OCI-LY3 (cell line): ENCODE data around the gene NUFIP2.
"Not testable (repeated sequence)": the region's sequence is repeated elsewhere in the genome, so short reads cannot be mapped to it uniquely, and the experiment has no call there.

ENCODE experiments used
- H2AFZ ChIP-seq: fragments of 200-600, 300-600 bp; shearing (Covaris generic); 2 replicates; pipeline ENCODE4 v1.6.0; 2014; ENCODE audit warnings: antibody characterized with exemption, low read depth, low read length
- H3K27ac ChIP-seq: fragments of 200-600, 300-600 bp; sonication (generic); 2 replicates; pipeline ENCODE4 v1.5.1; 2014; ENCODE audit warnings: mild to moderate bottlenecking, low read length, moderate library complexity, mixed read lengths
- H3K27me3 ChIP-seq: fragments of 200-600, 300-600 bp; sonication (generic); 2 replicates; pipeline ENCODE4 v1.6.1; 2014; ENCODE audit warnings: low read depth, low read length, mixed read lengths
- H3K36me3 ChIP-seq: fragments of 200-600, 300-600 bp; sonication (generic); replicated peaks from 2 replicates; pipeline ENCODE3; 2014; ENCODE audit warnings: low read depth, low read length, mixed read lengths
- H3K4me1 ChIP-seq: fragments of 300-600, 200-600 bp; sonication (generic); 2 replicates; pipeline ENCODE4 v1.6.1; 2014; ENCODE audit warnings: low read length, mixed read lengths
- H3K4me2 ChIP-seq: fragments of 200-600, 300-600 bp; sonication (generic); 2 replicates; pipeline ENCODE4 v1.6.1; 2014; ENCODE audit warnings: low read length, mixed read lengths
- H3K4me3 ChIP-seq: fragments of 300-600, 200-600 bp; sonication (generic); 2 replicates; pipeline ENCODE4 v1.5.1; 2014; ENCODE audit warnings: antibody characterized with exemption, mild to moderate bottlenecking, low read length, moderate library complexity
- H3K79me2 ChIP-seq: fragments of 300-600, 200-600 bp; shearing (Covaris generic); 2 replicates; pipeline ENCODE4 v1.6.1; 2014; ENCODE audit warnings: mild to moderate bottlenecking, low read length, mixed read lengths
- H3K9ac ChIP-seq: fragments of 300-600, 200-600 bp; shearing (Covaris generic); 2 replicates; pipeline ENCODE4 v1.6.0; 2014; ENCODE audit warnings: mild to moderate bottlenecking, low read length, moderate library complexity
- H3K9me3 ChIP-seq: fragments of 200-600, 300-600 bp; shearing (Covaris generic); 2 replicates; pipeline ENCODE4 v1.6.1; 2014; ENCODE audit warnings: low read length, mixed read lengths; ENCODE audit not compliant: insufficient read depth
- H4K20me1 ChIP-seq: fragments of 200-600, 300-600 bp; sonication (generic); 2 replicates; pipeline ENCODE4 v1.6.1; 2016; ENCODE audit warnings: low read length, mixed read lengths; ENCODE audit not compliant: insufficient read depth
- EZH2phosphoT487 ChIP-seq: fragments of 200-600 bp; shearing (Covaris generic); IDR thresholded peaks from 2 replicates; pipeline ENCODE4 v1.6.1; 2018; ENCODE audit warnings: antibody characterized with exemption, mixed run types, low read depth
- TF ChIP-seq, protein P1 (sequence below): fragments of 200-600, 300-600 bp; sonication (generic); IDR thresholded peaks from 2 replicates; pipeline ENCODE4 v1.5.1; 2014; ENCODE audit warnings: antibody characterized with exemption, low read length, low read depth

Gene NUFIP2, protein sequence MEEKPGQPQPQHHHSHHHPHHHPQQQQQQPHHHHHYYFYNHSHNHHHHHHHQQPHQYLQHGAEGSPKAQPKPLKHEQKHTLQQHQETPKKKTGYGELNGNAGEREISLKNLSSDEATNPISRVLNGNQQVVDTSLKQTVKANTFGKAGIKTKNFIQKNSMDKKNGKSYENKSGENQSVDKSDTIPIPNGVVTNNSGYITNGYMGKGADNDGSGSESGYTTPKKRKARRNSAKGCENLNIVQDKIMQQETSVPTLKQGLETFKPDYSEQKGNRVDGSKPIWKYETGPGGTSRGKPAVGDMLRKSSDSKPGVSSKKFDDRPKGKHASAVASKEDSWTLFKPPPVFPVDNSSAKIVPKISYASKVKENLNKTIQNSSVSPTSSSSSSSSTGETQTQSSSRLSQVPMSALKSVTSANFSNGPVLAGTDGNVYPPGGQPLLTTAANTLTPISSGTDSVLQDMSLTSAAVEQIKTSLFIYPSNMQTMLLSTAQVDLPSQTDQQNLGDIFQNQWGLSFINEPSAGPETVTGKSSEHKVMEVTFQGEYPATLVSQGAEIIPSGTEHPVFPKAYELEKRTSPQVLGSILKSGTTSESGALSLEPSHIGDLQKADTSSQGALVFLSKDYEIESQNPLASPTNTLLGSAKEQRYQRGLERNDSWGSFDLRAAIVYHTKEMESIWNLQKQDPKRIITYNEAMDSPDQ

GRCh38 chr17:29293890-29294579, at the start of gene NUFIP2:
Gene NUFIP2 (minus strand): TSS chr17:29294148. CDS start chr17:29294059, 89 bp downstream.
- Histone ChIP-seq H3K27me3 (no peaks in the 10 kb centered on the region), H2AFZ (peak within 1 kb of the TSS; percentile 81), H3K4me2 (peak within 1 kb of the TSS; percentile 91), H3K9ac (peak within 1 kb of the TSS; percentile 99), H3K4me1 (peaks cover 8% of the 10 kb centered on the region; the same call in 1 of the 2 replicates), H3K4me3 (peak within 1 kb of the TSS; percentile 97), H3K36me3 (peaks cover 17% of the 10 kb centered on the region), H3K27ac (peak within 1 kb of the TSS; percentile 95), H4K20me1 (peaks cover 30% of the 10 kb centered on the region), H3K9me3 (no peaks in the 10 kb centered on the region), H3K79me2 (peaks cover 49% of the 10 kb centered on the region)
- TF ChIP-seq, protein P1, sequence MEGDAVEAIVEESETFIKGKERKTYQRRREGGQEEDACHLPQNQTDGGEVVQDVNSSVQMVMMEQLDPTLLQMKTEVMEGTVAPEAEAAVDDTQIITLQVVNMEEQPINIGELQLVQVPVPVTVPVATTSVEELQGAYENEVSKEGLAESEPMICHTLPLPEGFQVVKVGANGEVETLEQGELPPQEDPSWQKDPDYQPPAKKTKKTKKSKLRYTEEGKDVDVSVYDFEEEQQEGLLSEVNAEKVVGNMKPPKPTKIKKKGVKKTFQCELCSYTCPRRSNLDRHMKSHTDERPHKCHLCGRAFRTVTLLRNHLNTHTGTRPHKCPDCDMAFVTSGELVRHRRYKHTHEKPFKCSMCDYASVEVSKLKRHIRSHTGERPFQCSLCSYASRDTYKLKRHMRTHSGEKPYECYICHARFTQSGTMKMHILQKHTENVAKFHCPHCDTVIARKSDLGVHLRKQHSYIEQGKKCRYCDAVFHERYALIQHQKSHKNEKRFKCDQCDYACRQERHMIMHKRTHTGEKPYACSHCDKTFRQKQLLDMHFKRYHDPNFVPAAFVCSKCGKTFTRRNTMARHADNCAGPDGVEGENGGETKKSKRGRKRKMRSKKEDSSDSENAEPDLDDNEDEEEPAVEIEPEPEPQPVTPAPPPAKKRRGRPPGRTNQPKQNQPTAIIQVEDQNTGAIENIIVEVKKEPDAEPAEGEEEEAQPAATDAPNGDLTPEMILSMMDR = no peak
- no peak for TF ChIP-seq EZH2phosphoT487

- no peak for TF ChIP-seq EZH2phosphoT487
- TF ChIP-seq, protein P1 = no peak
- H3K36me3 ChIP-seq = no peaks in the 10 kb centered on the region
- peaks cover 25% of the 10 kb centered on the region for H3K27me3 ChIP-seq
- no peak overlapping the region for H2AFZ ChIP-seq
- H3K4me3 ChIP-seq = no peak overlapping the region
- H3K4me2 ChIP-seq = no peak overlapping the region
- H3K79me2 ChIP-seq = no peaks in the 10 kb centered on the region
- no peak overlapping the region for H3K27ac ChIP-seq
- no peak overlapping the region for H3K9ac ChIP-seq
- no peaks in the 10 kb centered on the region for H3K9me3 ChIP-seq
- no peaks in the 10 kb centered on the region for H4K20me1 ChIP-seq
- no peaks in the 10 kb centered on the region for H3K4me1 ChIP-seq
These were observed 48.3 kb upstream of the NUFIP2 start for GRCh38 chr17:29342158-29342765.

DNA sequence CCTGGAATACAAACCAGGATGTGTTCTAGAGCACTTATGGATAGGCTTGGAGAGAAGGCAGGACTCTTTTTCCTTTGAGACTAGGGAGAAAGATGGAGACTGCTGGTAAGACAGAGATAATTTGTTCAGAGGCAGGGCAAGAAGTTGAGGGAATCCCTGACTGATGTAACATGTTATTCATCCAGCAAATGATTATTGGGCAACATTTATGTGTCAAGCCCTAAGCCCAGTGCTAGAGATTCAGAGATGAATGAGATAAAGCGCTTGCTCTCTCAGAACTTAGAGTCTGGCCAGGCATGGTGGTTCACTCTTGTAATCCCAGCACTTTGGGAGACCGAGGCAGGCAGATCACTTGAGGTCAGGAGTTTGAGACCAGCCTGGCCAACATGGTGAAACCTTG, 47.8 kb upstream of the NUFIP2 start:
- Histone ChIP-seq H3K9me3 (no peaks in the 10 kb centered on the region), H3K4me2 (no peak overlapping the region), H3K36me3 (no peaks in the 10 kb centered on the region), H3K9ac (no peak overlapping the region), H2AFZ (no peak overlapping the region), H3K4me1 (no peaks in the 10 kb centered on the region), H4K20me1 (no peaks in the 10 kb centered on the region), H3K27me3 (peaks cover 25% of the 10 kb centered on the region), H3K79me2 (no peaks in the 10 kb centered on the region), H3K27ac (no peak overlapping the region), H3K4me3 (no peak overlapping the region)
- TF ChIP-seq EZH2phosphoT487 = no peak
- TF ChIP-seq, protein P1 = no peak

DNA sequence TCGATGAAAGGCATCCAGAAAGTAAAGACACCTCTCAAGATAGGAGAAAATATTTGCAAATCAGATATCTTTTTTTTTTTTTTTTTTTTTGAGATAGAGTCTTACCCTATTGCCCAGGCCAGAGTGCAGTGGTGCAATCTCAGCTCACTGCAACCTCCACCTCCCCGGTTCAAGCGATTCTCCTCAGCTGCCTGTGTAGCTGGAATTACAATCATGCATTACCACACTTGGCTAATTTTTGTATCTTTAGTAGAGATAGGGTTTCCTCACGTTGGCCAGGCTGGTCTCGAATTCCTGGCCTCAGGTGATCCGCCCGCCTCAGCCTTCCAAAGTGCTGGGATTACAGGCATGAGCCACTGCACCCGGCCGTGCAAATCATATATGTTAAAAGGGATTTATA, 45.1 kb upstream of the NUFIP2 start:
- H2AFZ ChIP-seq, H3K4me2 ChIP-seq, H4K20me1 ChIP-seq, H3K79me2 ChIP-seq, H3K9me3 ChIP-seq, H3K36me3 ChIP-seq, H3K4me1 ChIP-seq, H3K27ac ChIP-seq, H3K9ac ChIP-seq, H3K4me3 ChIP-seq: not testable (repeated sequence)
- peaks cover 15% of the 10 kb centered on the region for H3K27me3 ChIP-seq
